ENCODE results near the gene PLAU. TPM values are rescaled to one million over a fixed set of nuclear protein-coding genes. Genes with fewer than 3 reads are reported as not detected.

The PLAU gene
- total and polyA plus RNA-seq, 2 donors (not counting 1 experiment from before 2014, with no cell fraction given), result 93.6 to 98.9 TPM

GRCh38 chr10:73955719-73956118 lies 44.8 kb downstream of the PLAU start:
- Histone ChIP-seq H2AFZ (ENCODE audit: low read length) (no peak overlapping the region), H4K20me1 (ENCODE audit: control insufficient read depth, extremely low read depth, insufficient read depth, low read length) (no peaks in the 10 kb centered on the region), H3K27ac (ENCODE audit: insufficient read depth, low read length) (no peak overlapping the region), H3K79me2 (ENCODE audit: control insufficient read depth, insufficient read depth, low read length) (no peaks in the 10 kb centered on the region), H3K27me3 (ENCODE audit: control insufficient read depth, insufficient read depth, low read length) (no peaks in the 10 kb centered on the region), H3K4me1 (ENCODE audit: control insufficient read depth, extremely low read depth, insufficient read depth, low read length) (peaks cover 9% of the 10 kb centered on the region), H3K4me2 (ENCODE audit: extremely low read depth, insufficient read depth, low read length) (no peak overlapping the region), H3K9ac (ENCODE audit: insufficient read depth, low read length) (no peak overlapping the region), H3K36me3 (ENCODE audit: control insufficient read depth, insufficient read depth, low read length) (no peaks in the 10 kb centered on the region), H3K9me3 (ENCODE audit: control insufficient read depth, insufficient read depth, low read depth, low read length) (no peaks in the 10 kb centered on the region), H3K4me3 (replicated peaks in 1 of 4; ENCODE audit: control extremely low read depth in 1 of 4, insufficient read depth in 1 of 4, low read depth in 3 of 4, low read length in 4 of 4) (no peak overlapping the region)
- no peak for DNase-seq (ENCODE audit: low read depth in 2 of 2)
- no peak for TF ChIP-seq CTCF (conservative IDR thresholded peaks at IDR 0.05 in 1 of 2, IDR thresholded peaks at IDR 0.05 in 1 of 2; ENCODE audit: low read depth in 1 of 2, low read length in 2 of 2)
- TF ChIP-seq EZH2 (IDR thresholded peaks at IDR 0.05; ENCODE audit: low read length, missing control alignments), result no peak

- Histone ChIP-seq H3K9me3 (ENCODE audit: control insufficient read depth, insufficient read depth, low read depth, low read length) (no peaks in the 10 kb centered on the region), H3K9ac (ENCODE audit: insufficient read depth, low read length) (no peak overlapping the region), H3K27me3 (ENCODE audit: control insufficient read depth, insufficient read depth, low read length) (no peaks in the 10 kb centered on the region), H3K36me3 (ENCODE audit: control insufficient read depth, insufficient read depth, low read length) (no peaks in the 10 kb centered on the region), H2AFZ (ENCODE audit: low read length) (peak overlapping the region; percentile 47), H3K4me3 (replicated peaks in 1 of 4; ENCODE audit: control extremely low read depth in 1 of 4, insufficient read depth in 1 of 4, low read depth in 3 of 4, low read length in 4 of 4) (no peak overlapping the region), H3K4me1 (ENCODE audit: control insufficient read depth, extremely low read depth, insufficient read depth, low read length) (peaks cover 9% of the 10 kb centered on the region), H3K4me2 (ENCODE audit: extremely low read depth, insufficient read depth, low read length) (peak overlapping the region; percentile 54), H3K27ac (ENCODE audit: insufficient read depth, low read length) (no peak overlapping the region), H3K79me2 (ENCODE audit: control insufficient read depth, insufficient read depth, low read length) (no peaks in the 10 kb centered on the region), H4K20me1 (ENCODE audit: control insufficient read depth, extremely low read depth, insufficient read depth, low read length) (no peaks in the 10 kb centered on the region)
- TF ChIP-seq CTCF (conservative IDR thresholded peaks at IDR 0.05 in 1 of 2, IDR thresholded peaks at IDR 0.05 in 1 of 2; ENCODE audit: low read depth in 1 of 2, low read length in 2 of 2), result no peak
- TF ChIP-seq EZH2 (IDR thresholded peaks at IDR 0.05; ENCODE audit: low read length, missing control alignments), result no peak
- DNase-seq (ENCODE audit: low read depth in 2 of 2), result peak; percentile 65 to 70
These were observed 45.8 kb downstream of the PLAU start for GRCh38 chr10:73956476-73957359.

- no peak overlapping the region for H2AFZ ChIP-seq (ENCODE audit: low read length)
These were observed 48.7 kb downstream of the PLAU start for GRCh38 chr10:73959484-73960243.

More at GRCh38 chr10:73959484-73960243, 48.7 kb downstream of the PLAU start:
- H3K79me2 ChIP-seq (ENCODE audit: control insufficient read depth, insufficient read depth, low read length), result no peaks in the 10 kb centered on the region
- H3K9ac ChIP-seq (ENCODE audit: insufficient read depth, low read length), result no peak overlapping the region
- H3K9me3 ChIP-seq (ENCODE audit: control insufficient read depth, insufficient read depth, low read depth, low read length), result no peaks in the 10 kb centered on the region
- H3K4me3 ChIP-seq (replicated peaks in 1 of 4; ENCODE audit: control extremely low read depth in 1 of 4, insufficient read depth in 1 of 4, low read depth in 3 of 4, low read length in 4 of 4), result no peak overlapping the region
- no peak overlapping the region for H3K4me2 ChIP-seq (ENCODE audit: extremely low read depth, insufficient read depth, low read length)
- H4K20me1 ChIP-seq (ENCODE audit: control insufficient read depth, extremely low read depth, insufficient read depth, low read length), result no peaks in the 10 kb centered on the region
- H3K4me1 ChIP-seq (ENCODE audit: control insufficient read depth, extremely low read depth, insufficient read depth, low read length), result peaks cover 9% of the 10 kb centered on the region
- H3K27me3 ChIP-seq (ENCODE audit: control insufficient read depth, insufficient read depth, low read length), result no peaks in the 10 kb centered on the region
- H3K36me3 ChIP-seq (ENCODE audit: control insufficient read depth, insufficient read depth, low read length), result no peaks in the 10 kb centered on the region
- DNase-seq (ENCODE audit: low read depth in 2 of 2), result peak in 1 of 2 donors; percentile 75
- no peak overlapping the region for H3K27ac ChIP-seq (ENCODE audit: insufficient read depth, low read length)
- TF ChIP-seq EZH2 (IDR thresholded peaks at IDR 0.05; ENCODE audit: low read length, missing control alignments) (no peak), CTCF (conservative IDR thresholded peaks at IDR 0.05 in 1 of 2, IDR thresholded peaks at IDR 0.05 in 1 of 2; ENCODE audit: low read depth in 1 of 2, low read length in 2 of 2) (no peak)
